ENCODE measurements around the gene FLT3.

FLT3 gene

DNA sequence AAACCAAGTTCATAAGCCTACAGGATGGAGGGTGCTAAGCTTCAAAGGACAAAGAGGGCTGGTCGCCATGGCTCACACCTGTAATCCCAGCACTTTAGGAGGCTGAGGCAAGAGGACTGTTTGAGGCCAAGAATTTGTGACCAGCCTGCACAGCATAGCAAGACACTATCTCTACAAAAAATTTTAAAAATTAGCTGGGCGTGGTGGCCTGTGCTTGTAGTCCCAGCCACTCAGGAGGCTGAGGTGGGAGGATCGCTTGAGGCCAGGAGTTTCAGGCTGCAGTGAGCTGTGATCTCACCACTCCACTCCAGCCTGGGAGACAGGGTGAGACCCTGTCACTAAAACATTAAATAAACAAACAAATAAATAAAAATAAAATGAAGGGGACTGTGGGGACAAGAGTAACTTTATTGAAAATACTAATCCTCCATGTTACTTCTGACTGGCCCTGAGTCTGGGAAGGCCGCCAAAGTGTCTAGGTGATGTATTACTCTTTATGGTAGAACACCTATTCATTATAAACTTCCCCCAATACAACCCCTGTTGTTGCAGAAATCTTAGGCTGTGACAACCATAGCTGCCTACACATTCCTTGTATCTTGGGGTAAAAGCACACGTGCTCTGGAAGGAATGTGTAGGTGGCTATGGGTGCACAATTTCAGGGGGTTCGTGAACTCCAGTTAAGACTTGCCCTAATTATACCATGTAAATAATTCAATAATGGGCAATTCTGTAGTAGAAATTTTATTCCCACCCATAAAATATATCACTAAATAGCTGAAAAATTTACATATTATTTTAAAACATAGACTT, 97.3 kb downstream of the FLT3 start:
- H3K4me3 ChIP-seq (ENCODE audit: low read depth, low read length), result no peak overlapping the region
- TF ChIP-seq CTCF (IDR thresholded peaks at IDR 0.05; ENCODE audit: low read depth, low read length, missing control alignments), result no peak
- no peak for DNase-seq (ENCODE audit: low read depth)

DNA sequence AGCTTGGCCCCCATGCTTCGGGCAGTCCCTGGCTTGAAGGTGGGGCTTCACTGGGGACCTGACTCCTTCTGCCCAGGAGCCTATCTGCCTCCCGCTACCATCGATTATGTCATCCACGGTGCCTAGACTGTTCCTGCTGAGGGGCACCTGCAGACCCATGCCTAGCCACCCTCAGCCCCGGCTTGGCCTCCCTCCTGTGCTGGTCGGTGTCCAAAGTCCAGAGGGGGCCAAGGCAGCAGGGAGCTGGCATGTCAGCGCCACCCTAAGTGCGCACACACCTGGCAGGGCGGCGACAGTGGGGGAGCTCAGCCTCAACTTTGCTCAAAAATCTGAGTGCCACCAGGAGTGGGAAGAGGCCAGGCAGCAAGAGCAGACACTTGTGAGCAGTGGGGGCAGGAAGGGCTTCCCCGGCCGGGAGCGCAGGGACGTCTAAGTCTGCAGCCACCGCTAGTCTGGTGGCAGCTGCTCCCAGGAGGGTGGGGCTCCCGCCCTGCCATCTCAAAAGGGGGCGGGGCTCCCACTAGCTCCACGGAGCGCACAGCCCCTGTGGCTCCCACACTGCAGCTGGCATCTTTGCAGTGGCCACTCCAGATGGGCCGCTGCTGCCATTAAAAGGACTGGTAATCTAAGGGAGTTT, 98.4 kb downstream of the FLT3 start:
- no peak for TF ChIP-seq CTCF (IDR thresholded peaks at IDR 0.05; ENCODE audit: low read depth, low read length, missing control alignments)
- DNase-seq (ENCODE audit: low read depth), result no peak
- H3K4me3 ChIP-seq (ENCODE audit: low read depth, low read length), result no peak overlapping the region

DNA sequence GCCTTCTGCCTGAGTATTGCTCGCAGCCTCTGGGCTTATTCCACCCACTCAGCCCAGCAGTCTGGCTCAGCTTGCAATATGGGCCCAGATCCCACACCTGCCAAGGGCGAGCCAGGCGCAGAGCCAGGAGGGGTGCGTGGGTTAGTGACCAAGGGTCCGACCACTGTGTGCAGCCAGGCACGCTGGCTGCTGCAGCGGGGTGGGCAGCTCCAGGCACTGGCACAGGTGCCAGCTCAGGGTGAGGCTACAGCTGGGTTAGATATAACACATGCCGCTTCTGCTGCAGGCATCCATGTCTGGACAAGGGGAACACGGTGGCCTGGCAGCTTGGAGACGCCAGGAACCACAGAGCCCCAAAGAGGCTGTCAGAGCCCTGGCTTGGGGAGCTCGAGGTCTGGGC, 99.3 kb downstream of the FLT3 start:
- no peak for DNase-seq (ENCODE audit: low read depth)
- H3K4me3 ChIP-seq (ENCODE audit: low read depth, low read length), result no peak overlapping the region
- no peak for TF ChIP-seq CTCF (IDR thresholded peaks at IDR 0.05; ENCODE audit: low read depth, low read length, missing control alignments)

DNA sequence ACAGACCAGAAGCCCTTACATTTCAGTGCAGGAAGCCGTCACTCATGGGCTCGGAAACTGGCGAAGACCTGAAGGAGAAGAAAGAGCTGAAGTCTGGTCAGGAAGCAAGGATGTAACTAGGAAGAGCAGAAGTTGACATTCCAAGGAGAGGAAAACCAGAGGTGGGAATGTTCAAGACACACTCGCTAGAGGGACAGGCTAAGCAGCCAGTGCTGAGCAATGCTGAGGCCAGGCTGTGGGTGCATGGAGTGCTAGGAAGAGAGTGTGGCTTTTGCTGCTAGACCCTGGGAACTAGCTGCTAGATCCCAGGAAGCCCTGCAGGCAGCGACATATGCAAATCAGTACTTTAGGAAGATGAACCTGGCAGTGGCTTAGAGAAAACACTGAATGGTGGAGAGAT, 99.8 kb downstream of the FLT3 start:
- TF ChIP-seq CTCF (IDR thresholded peaks at IDR 0.05; ENCODE audit: low read depth, low read length, missing control alignments), result no peak
- no peak for DNase-seq (ENCODE audit: low read depth)
- no peak overlapping the region for H3K4me3 ChIP-seq (ENCODE audit: low read depth, low read length)

DNA sequence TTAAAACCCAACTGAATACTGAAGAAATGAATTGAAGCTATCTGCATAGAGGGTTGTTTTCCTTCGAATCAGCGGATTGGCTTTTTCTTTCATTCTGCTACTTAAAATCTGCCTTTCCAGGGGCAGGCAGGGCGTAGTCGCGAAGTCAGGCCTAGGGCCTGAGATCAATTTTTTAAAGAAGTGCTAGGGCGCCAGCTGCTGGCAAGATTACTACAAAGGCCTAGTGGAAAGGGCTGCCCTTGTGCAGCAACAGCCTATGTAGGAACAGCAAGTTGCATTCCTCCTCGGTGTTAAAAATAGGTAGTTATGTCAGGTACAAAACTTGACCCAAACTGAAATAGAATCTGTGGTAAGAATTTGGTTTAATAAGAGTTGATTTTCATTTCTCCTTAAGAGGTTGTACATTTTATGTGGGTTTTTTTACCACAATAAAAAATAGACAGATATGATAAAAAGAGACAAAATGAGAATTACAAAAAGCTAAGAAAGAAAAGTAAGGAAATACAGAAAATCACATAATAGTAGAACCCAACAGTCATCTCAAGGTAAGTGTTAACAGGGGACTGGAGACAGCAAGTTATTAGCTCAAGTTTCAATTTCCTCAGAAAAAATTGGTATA, 102.4 kb downstream of the FLT3 start:
- H3K4me3 ChIP-seq (ENCODE audit: low read depth, low read length), result no peak overlapping the region
- DNase-seq (ENCODE audit: low read depth), result peak; percentile 7
- TF ChIP-seq CTCF (IDR thresholded peaks at IDR 0.05; ENCODE audit: low read depth, low read length, missing control alignments), result peak; percentile 67

DNA sequence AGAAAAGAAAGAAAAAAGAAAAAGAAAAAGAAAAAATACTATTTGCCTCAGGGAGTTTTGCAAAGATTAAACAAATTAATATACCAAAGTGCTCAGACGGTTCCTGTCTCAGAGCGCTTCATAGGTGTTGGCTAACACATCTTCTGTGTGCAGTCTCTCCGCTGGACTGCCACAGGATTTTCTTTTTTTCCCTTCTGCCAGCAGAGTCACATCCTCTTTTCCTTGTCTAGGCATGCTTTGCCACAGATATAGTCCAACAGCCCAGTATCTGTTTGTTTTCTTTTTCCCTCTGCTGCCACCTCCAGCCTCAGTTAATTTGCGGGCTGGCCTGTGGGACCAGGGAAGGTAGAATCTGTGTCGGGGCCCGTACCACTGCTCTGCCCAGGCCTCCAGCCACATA, 108.5 kb downstream of the FLT3 start:
- TF ChIP-seq CTCF (IDR thresholded peaks at IDR 0.05; ENCODE audit: low read depth, low read length, missing control alignments), result no peak
- DNase-seq (ENCODE audit: low read depth), result no peak
- H3K4me3 ChIP-seq (ENCODE audit: low read depth, low read length), result no peak overlapping the region
